ENCODE results near the gene KIF4A.

GRCh38 chrX:70247252-70247651, 42.7 kb upstream of the KIF4A start:
- TF ChIP-seq CTCF (IDR thresholded peaks at IDR 0.05) (no peak), ZFX (IDR thresholded peaks at IDR 0.05; ENCODE audit: borderline replicate concordance) (no peak)

All from 22Rv1 (cell line).